ENCODE measurements around the gene PPP3CA. TPM values are rescaled to one million over a fixed set of nuclear protein-coding genes. Genes with fewer than 3 reads are reported as not detected.

PPP3CA gene
- total and polyA plus RNA-seq, 2 experiments from 2014 or later, result 27.0 to 45.2 TPM

DNA sequence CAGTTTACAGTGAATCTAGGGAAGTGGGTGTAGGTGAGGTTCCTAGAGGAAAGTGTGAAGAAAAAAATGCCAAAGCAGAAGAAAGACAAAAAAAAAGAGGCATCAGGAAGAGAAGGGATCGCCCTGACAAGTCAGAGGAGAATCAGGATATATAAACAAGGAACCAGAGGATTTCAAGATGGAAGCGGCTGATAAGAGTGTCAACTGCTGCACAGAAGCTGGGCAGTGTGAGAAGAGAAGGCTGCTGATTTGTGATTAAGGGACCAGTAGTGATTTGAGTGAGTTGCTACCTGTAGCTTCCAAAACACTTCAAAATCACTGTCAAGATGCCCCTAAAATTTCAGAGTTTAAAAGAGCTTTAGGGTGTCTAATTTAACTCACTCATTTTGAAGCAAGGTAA, 258.2 kb downstream of the PPP3CA start (continued):
- TF ChIP-seq, protein P1, sequence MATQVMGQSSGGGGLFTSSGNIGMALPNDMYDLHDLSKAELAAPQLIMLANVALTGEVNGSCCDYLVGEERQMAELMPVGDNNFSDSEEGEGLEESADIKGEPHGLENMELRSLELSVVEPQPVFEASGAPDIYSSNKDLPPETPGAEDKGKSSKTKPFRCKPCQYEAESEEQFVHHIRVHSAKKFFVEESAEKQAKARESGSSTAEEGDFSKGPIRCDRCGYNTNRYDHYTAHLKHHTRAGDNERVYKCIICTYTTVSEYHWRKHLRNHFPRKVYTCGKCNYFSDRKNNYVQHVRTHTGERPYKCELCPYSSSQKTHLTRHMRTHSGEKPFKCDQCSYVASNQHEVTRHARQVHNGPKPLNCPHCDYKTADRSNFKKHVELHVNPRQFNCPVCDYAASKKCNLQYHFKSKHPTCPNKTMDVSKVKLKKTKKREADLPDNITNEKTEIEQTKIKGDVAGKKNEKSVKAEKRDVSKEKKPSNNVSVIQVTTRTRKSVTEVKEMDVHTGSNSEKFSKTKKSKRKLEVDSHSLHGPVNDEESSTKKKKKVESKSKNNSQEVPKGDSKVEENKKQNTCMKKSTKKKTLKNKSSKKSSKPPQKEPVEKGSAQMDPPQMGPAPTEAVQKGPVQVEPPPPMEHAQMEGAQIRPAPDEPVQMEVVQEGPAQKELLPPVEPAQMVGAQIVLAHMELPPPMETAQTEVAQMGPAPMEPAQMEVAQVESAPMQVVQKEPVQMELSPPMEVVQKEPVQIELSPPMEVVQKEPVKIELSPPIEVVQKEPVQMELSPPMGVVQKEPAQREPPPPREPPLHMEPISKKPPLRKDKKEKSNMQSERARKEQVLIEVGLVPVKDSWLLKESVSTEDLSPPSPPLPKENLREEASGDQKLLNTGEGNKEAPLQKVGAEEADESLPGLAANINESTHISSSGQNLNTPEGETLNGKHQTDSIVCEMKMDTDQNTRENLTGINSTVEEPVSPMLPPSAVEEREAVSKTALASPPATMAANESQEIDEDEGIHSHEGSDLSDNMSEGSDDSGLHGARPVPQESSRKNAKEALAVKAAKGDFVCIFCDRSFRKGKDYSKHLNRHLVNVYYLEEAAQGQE (IDR thresholded peaks at IDR 0.05; ENCODE audit: unreplicated experiment), result no peak

DNA sequence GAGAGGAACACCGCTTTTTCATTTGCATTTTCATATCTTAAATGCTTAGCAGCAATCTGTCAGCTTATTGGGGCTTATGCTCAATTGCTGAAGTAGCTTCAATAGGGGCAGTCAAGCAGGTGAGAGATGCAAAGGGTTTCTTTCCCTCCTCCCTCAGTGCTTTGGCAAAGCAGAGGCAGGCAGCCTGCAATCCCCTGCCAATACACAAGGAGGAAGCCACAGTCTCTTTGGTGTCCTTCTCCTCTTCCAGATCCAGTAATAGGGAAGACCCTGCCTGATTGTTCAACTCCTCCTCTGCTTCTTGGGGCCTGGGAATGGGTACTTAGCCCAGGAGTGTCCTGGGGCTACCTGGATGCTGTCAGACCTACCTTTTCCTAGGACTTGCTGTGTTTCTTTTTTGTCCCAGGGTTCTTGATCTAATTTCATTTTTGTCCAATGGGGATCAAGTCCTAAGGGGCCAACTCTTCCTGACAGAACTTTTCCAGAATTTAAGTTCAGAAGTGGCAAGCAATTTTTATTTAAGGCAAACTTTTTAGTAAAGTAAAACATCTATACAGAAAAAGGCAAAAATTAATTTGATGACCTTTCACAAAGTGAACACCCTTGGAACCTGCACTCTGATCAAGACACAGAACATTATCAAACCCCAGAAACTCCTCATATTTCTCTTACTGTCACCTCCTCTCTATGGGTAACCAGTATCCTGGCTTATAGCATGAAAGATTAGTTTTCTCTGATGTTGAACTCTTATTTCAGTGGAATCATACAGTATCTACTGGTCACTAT, 260.3 kb downstream of the PPP3CA start:
- Histone ChIP-seq H3K4me3 (no peak overlapping the region), H2AFZ (no peak overlapping the region), H3K27me3 (ENCODE audit: insufficient read depth) (no peaks in the 10 kb centered on the region), H3K4me2 (no peak overlapping the region), H3F3A (replicated peaks; ENCODE audit: low read depth) (no peaks in the 10 kb centered on the region), H3K36me3 (ENCODE audit: insufficient read depth) (no peaks in the 10 kb centered on the region), H3K27ac (ENCODE audit: low read depth) (no peak overlapping the region), H3K4me1 (ENCODE audit: insufficient read depth) (no peaks in the 10 kb centered on the region), H3K9me2 (ENCODE audit: insufficient read depth) (no peaks in the 10 kb centered on the region), H3K79me2 (replicated peaks; ENCODE audit: insufficient read depth) (no peaks in the 10 kb centered on the region), H4K20me1 (replicated peaks; ENCODE audit: insufficient read depth) (no peaks in the 10 kb centered on the region)
- Mint-ChIP-seq H3K27me3 (ENCODE audit: insufficient read depth, low read depth, poor library complexity) (peaks cover 3% of the 10 kb centered on the region), H3K36me3 (ENCODE audit: low read depth) (no peaks in the 10 kb centered on the region), H3K27ac (no peak overlapping the region), H3K4me1 (peaks cover 2% of the 10 kb centered on the region; the same call in 1 of the 3 replicates), H3K9me3 (no peaks in the 10 kb centered on the region), H3K4me3 (no peak overlapping the region)
- ATAC-seq (peak; percentile 98), DNase-seq (ENCODE audit: low spot score) (peak; percentile 68)
- no peak for TF ChIP-seq ZNF462 (CRISPR knock-in tag; IDR thresholded peaks at IDR 0.05)
- no peak for TF ChIP-seq CREB1 (CRISPR knock-in tag; IDR thresholded peaks at IDR 0.05; ENCODE audit: low read depth)
- TF ChIP-seq, protein P2, sequence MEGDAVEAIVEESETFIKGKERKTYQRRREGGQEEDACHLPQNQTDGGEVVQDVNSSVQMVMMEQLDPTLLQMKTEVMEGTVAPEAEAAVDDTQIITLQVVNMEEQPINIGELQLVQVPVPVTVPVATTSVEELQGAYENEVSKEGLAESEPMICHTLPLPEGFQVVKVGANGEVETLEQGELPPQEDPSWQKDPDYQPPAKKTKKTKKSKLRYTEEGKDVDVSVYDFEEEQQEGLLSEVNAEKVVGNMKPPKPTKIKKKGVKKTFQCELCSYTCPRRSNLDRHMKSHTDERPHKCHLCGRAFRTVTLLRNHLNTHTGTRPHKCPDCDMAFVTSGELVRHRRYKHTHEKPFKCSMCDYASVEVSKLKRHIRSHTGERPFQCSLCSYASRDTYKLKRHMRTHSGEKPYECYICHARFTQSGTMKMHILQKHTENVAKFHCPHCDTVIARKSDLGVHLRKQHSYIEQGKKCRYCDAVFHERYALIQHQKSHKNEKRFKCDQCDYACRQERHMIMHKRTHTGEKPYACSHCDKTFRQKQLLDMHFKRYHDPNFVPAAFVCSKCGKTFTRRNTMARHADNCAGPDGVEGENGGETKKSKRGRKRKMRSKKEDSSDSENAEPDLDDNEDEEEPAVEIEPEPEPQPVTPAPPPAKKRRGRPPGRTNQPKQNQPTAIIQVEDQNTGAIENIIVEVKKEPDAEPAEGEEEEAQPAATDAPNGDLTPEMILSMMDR (conservative IDR thresholded peaks at IDR 0.05; ENCODE audit: low read depth in 2 of 2), result peak; percentile 39 to 53; a peak in 3 of 4 replicates
- TF ChIP-seq EZH2 (IDR thresholded peaks at IDR 0.05; ENCODE audit: low read depth, unreplicated experiment), result no peak
- no peak for TF ChIP-seq NANOG (IDR thresholded peaks at IDR 0.05; ENCODE audit: borderline replicate concordance)
